ENCODE data around the gene ARSA.

The ARSA gene

GRCh38 chr22:50577987-50578775 lies 49.8 kb downstream of the ARSA start, which contains the start of gene CPT1B:
CPT1B (minus strand) TSS chr22:50578427; CDS start chr22:50577915, 512 bp downstream.
- peak in 2 of 4 experiments; percentile 14 to 27 for DNase-seq

- DNase-seq, result no peak
These were observed 50.3 kb downstream of the ARSA start for GRCh38 chr22:50577697-50577986.

GRCh38 chr22:50576806-50577696 lies 50.9 kb downstream of the ARSA start:
- DNase-seq, result peak; percentile 13 to 53 (median 22)

DNA sequence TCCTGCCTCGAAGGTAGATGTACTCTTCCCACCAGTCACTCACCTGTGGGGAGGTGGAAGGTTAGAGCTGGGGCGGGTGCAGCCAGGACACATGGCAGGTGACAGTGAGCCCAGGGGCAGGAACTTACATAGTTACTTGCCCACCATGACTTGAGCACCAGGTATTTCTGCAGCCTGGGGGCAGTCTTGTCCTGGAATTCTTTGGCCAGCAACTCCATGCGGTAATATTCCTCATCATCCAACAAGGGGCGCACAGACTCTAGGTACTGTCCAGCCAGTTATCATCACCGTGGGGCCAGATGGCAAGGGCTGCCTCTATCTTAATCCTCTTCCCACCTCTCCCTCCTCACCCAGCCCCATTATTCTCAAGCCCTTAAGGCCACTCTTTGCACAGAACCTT lies 51.9 kb downstream of the ARSA start:
- peak; percentile 9 to 29 (median 23) for DNase-seq

DNA sequence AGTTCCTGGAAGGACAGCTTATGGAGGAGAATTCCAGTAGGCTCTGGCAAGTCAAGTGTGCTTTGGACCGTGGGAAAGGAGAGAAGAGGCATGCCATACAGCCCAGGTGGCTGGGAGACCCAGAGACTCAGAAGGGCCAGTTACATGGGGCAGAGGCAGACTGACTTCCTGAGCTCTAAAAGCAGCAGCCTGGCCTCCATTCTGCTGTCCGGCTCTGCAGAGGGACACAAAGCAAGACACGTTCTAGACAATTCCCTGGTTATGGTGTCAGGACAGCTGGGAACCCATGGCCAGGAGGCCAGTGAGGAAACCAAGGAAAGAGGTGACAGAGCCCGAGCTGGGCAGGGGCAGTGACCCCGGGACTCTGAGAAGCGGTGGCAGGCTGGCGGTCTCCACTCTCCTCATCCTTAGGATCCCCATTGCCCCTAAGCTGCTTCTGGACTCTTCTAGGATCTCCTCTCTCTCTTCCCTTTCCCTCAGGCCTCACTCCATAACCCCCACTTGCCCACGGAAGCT lies 52.5 kb downstream of the ARSA start:
- DNase-seq, result no peak
